ENCODE results near the gene TAPT1. TPM values are rescaled to one million over a fixed set of nuclear protein-coding genes. Genes with fewer than 3 reads are reported as not detected.

The TAPT1 gene
- total and polyA plus RNA-seq, 7 experiments from 2014 or later: 28.8 to 82.5 (median 58.4) TPM

DNA sequence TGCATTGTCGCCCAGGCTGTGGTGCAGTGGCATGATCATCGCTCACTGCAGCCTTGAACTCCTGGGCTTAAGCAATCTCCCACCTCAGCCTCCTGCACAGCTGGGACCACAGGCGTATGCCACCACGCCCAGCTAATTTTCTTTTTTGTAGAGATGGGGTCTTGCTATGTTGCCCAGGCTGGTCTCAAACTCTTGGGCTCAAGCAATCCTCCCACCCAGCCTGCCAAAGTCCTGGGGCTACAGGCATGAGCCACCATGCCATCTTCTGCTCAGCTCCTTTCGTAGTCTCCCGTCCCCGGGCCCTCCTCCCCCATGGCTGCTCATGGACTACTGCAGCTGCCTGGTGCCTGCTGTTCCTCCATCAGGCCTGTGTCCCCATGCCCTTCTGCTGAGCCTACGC lies 58.1 kb downstream of the TAPT1 start:
- peaks cover 24 to 66% (median 36%) of the 10 kb centered on the region in 5 donors for H3K36me3 Mint-ChIP-seq
- Histone ChIP-seq H3K4me3 (ENCODE audit: low read length) (no peak overlapping the region), H3K27ac (ENCODE audit: low read depth, low read length) (no peak overlapping the region), H3K27me3 (ENCODE audit: control insufficient read depth in 2 of 2, insufficient read depth in 2 of 2, low read length in 2 of 2) (no peaks in the 10 kb centered on the region), H3K9me3 (ENCODE audit: control insufficient read depth in 2 of 3, low read length in 3 of 3) (no peaks in the 10 kb centered on the region), H3K4me1 (ENCODE audit: control insufficient read depth in 2 of 2, insufficient read depth in 2 of 2, low read length in 2 of 2) (no peaks in the 10 kb centered on the region), H3K36me3 (ENCODE audit: control insufficient read depth in 2 of 3, insufficient read depth in 3 of 3, low read length in 3 of 3) (peaks cover 6 to 84% (median 18%) of the 10 kb centered on the region in 3 experiments)
- ChIA-PET CTCF (no interaction called here), POLR2A (no interaction called here)
- peak overlapping the region in 2 of 9 donors; percentile 67 to 92 for H3K27ac Mint-ChIP-seq
- H3K9me3 Mint-ChIP-seq: no peaks in the 10 kb centered on the region
- ATAC-seq (no peak), DNase-seq (no peak)
- peaks cover 0 to 17% (median 0%) of the 10 kb centered on the region in 7 donors for H3K4me1 Mint-ChIP-seq
- intact Hi-C loops (cut with micrococcal nuclease): no loop called here
- H3K27me3 Mint-ChIP-seq: no peaks in the 10 kb centered on the region
- H3K4me3 Mint-ChIP-seq: no peak overlapping the region

- H3K27me3 ChIP-seq (ENCODE audit: control insufficient read depth in 2 of 2, insufficient read depth in 2 of 2, low read length in 2 of 2): no peaks in the 10 kb centered on the region
- ChIA-PET POLR2A (no interaction called here), CTCF (no interaction called here)
- H3K27ac Mint-ChIP-seq: peak overlapping the region in 3 of 9 donors; percentile 3 to 16 (median 15)
- ATAC-seq (no peak), DNase-seq (no peak)
- no peaks in the 10 kb centered on the region for H3K9me3 ChIP-seq (ENCODE audit: control insufficient read depth in 2 of 3, low read length in 3 of 3)
- peaks cover 30 to 73% (median 45%) of the 10 kb centered on the region in 5 donors for H3K36me3 Mint-ChIP-seq
- peaks cover 0 to 1% (median 0%) of the 10 kb centered on the region in 11 donors for H3K9me3 Mint-ChIP-seq
- intact Hi-C loops (cut with micrococcal nuclease): no loop called here
- H3K4me3 ChIP-seq (ENCODE audit: low read length): no peak overlapping the region
- peaks cover 0 to 26% (median 0%) of the 10 kb centered on the region in 7 donors for H3K4me1 Mint-ChIP-seq
- no peaks in the 10 kb centered on the region for H3K27me3 Mint-ChIP-seq
- no peaks in the 10 kb centered on the region for H3K4me1 ChIP-seq (ENCODE audit: control insufficient read depth in 2 of 2, insufficient read depth in 2 of 2, low read length in 2 of 2)
- H3K36me3 ChIP-seq (ENCODE audit: control insufficient read depth in 2 of 3, insufficient read depth in 3 of 3, low read length in 3 of 3): peaks cover 6 to 70% (median 18%) of the 10 kb centered on the region in 3 experiments
- H3K4me3 Mint-ChIP-seq: no peak overlapping the region
- no peak overlapping the region for H3K27ac ChIP-seq (ENCODE audit: low read depth, low read length)
Observed at GRCh38 chr4:16165931-16166330, 60.3 kb downstream of the TAPT1 start.

GRCh38 chr4:16162891-16163290 lies 63.4 kb downstream of the TAPT1 start:
- H3K4me3 Mint-ChIP-seq: no peak overlapping the region
- peaks cover 0 to 44% (median 7%) of the 10 kb centered on the region in 3 experiments for H3K36me3 ChIP-seq (ENCODE audit: control insufficient read depth in 2 of 3, insufficient read depth in 3 of 3, low read length in 3 of 3)
- CTCF ChIA-PET: no interaction called here
- intact Hi-C loops (cut with micrococcal nuclease): no loop called here
- POLR2A ChIA-PET: no interaction called here
- peaks cover 0 to 18% (median 1%) of the 10 kb centered on the region in 7 donors for H3K4me1 Mint-ChIP-seq
- no peak overlapping the region for H3K27ac Mint-ChIP-seq
- no peaks in the 10 kb centered on the region for H3K27me3 Mint-ChIP-seq
- no peaks in the 10 kb centered on the region for H3K4me1 ChIP-seq (ENCODE audit: control insufficient read depth in 2 of 2, insufficient read depth in 2 of 2, low read length in 2 of 2)
- peaks cover 0 to 1% (median 0%) of the 10 kb centered on the region in 11 donors for H3K9me3 Mint-ChIP-seq
- no peak overlapping the region for H3K4me3 ChIP-seq (ENCODE audit: low read length)
- ATAC-seq: no peak
- no peaks in the 10 kb centered on the region for H3K9me3 ChIP-seq (ENCODE audit: control insufficient read depth in 2 of 3, low read length in 3 of 3)
- H3K27me3 ChIP-seq (ENCODE audit: control insufficient read depth in 2 of 2, insufficient read depth in 2 of 2, low read length in 2 of 2): no peaks in the 10 kb centered on the region
- no peak for DNase-seq
- peaks cover 21 to 50% (median 34%) of the 10 kb centered on the region in 5 donors for H3K36me3 Mint-ChIP-seq
- H3K27ac ChIP-seq (ENCODE audit: low read depth, low read length): no peak overlapping the region

GRCh38 chr4:16161851-16162408 lies 64.3 kb downstream of the TAPT1 start:
- Mint-ChIP-seq H3K36me3 (peaks cover 21 to 47% (median 34%) of the 10 kb centered on the region in 5 donors), H3K4me3 (no peak overlapping the region), H3K9me3 (peaks cover 0 to 1% (median 0%) of the 10 kb centered on the region in 11 donors), H3K27me3 (no peaks in the 10 kb centered on the region), H3K4me1 (peaks cover 0 to 18% (median 1%) of the 10 kb centered on the region in 7 donors), H3K27ac (peak overlapping the region in 5 of 9 donors; percentile 3 to 79 (median 37))
- Histone ChIP-seq H3K27me3 (ENCODE audit: control insufficient read depth in 2 of 2, insufficient read depth in 2 of 2, low read length in 2 of 2) (no peaks in the 10 kb centered on the region), H3K4me1 (ENCODE audit: control insufficient read depth in 2 of 2, insufficient read depth in 2 of 2, low read length in 2 of 2) (no peaks in the 10 kb centered on the region), H3K4me3 (ENCODE audit: low read length) (no peak overlapping the region), H3K9me3 (ENCODE audit: control insufficient read depth in 2 of 3, low read length in 3 of 3) (no peaks in the 10 kb centered on the region), H3K27ac (ENCODE audit: low read depth, low read length) (no peak overlapping the region), H3K36me3 (ENCODE audit: control insufficient read depth in 2 of 3, insufficient read depth in 3 of 3, low read length in 3 of 3) (peaks cover 0 to 39% (median 7%) of the 10 kb centered on the region in 3 experiments)
- intact Hi-C loops (cut with micrococcal nuclease): no loop called here
- ATAC-seq: no peak
- POLR2A ChIA-PET: interaction anchor here (0.7 kb wide), 1 partner anchor 469 kb away, joined by 4 read pairs; no protein-coding TSS in a partner anchor
- CTCF ChIA-PET: no interaction called here
- no peak for DNase-seq

- POLR2A ChIA-PET: no interaction called here
- no peak overlapping the region for H3K27ac ChIP-seq (ENCODE audit: low read depth, low read length)
- H3K36me3 ChIP-seq (ENCODE audit: control insufficient read depth in 2 of 3, insufficient read depth in 3 of 3, low read length in 3 of 3): peaks cover 0 to 26% (median 0%) of the 10 kb centered on the region in 3 experiments
- H3K9me3 ChIP-seq (ENCODE audit: control insufficient read depth in 2 of 3, low read length in 3 of 3): no peaks in the 10 kb centered on the region
- Mint-ChIP-seq H3K4me3 (no peak overlapping the region), H3K4me1 (peaks cover 0 to 14% (median 1%) of the 10 kb centered on the region in 7 donors), H3K27ac (no peak overlapping the region), H3K36me3 (peaks cover 13 to 33% (median 22%) of the 10 kb centered on the region in 5 donors), H3K9me3 (peaks cover 0 to 1% (median 0%) of the 10 kb centered on the region in 11 donors), H3K27me3 (no peaks in the 10 kb centered on the region)
- intact Hi-C loops (cut with micrococcal nuclease): no loop called here
- no peak for DNase-seq
- no peak overlapping the region for H3K4me3 ChIP-seq (ENCODE audit: low read length)
- no peaks in the 10 kb centered on the region for H3K4me1 ChIP-seq (ENCODE audit: control insufficient read depth in 2 of 2, insufficient read depth in 2 of 2, low read length in 2 of 2)
- CTCF ChIA-PET: no interaction called here
- no peak for ATAC-seq
- H3K27me3 ChIP-seq (ENCODE audit: control insufficient read depth in 2 of 2, insufficient read depth in 2 of 2, low read length in 2 of 2): no peaks in the 10 kb centered on the region
Observed at GRCh38 chr4:16160457-16160856, 65.8 kb downstream of the TAPT1 start.

- peaks cover 0 to 14% (median 0%) of the 10 kb centered on the region in 7 donors for H3K4me1 Mint-ChIP-seq
- Histone ChIP-seq H3K36me3 (ENCODE audit: control insufficient read depth in 2 of 3, insufficient read depth in 3 of 3, low read length in 3 of 3) (peaks cover 0 to 17% (median 0%) of the 10 kb centered on the region in 3 experiments), H3K27ac (ENCODE audit: low read depth, low read length) (no peak overlapping the region), H3K4me3 (ENCODE audit: low read length) (no peak overlapping the region), H3K27me3 (ENCODE audit: control insufficient read depth in 2 of 2, insufficient read depth in 2 of 2, low read length in 2 of 2) (no peaks in the 10 kb centered on the region), H3K4me1 (ENCODE audit: control insufficient read depth in 2 of 2, insufficient read depth in 2 of 2, low read length in 2 of 2) (no peaks in the 10 kb centered on the region), H3K9me3 (ENCODE audit: control insufficient read depth in 2 of 3, low read length in 3 of 3) (no peaks in the 10 kb centered on the region)
- H3K9me3 Mint-ChIP-seq: peaks cover 0 to 4% (median 0%) of the 10 kb centered on the region in 11 donors
- intact Hi-C loops (cut with micrococcal nuclease): no loop called here
- H3K27ac Mint-ChIP-seq: no peak overlapping the region
- peaks cover 8 to 22% (median 17%) of the 10 kb centered on the region in 5 donors for H3K36me3 Mint-ChIP-seq
- no peak for ATAC-seq
- ChIA-PET POLR2A (no interaction called here), CTCF (no interaction called here)
- no peaks in the 10 kb centered on the region for H3K27me3 Mint-ChIP-seq
- no peak for DNase-seq
- no peak overlapping the region for H3K4me3 Mint-ChIP-seq
Observed at GRCh38 chr4:16159286-16159685, 67.0 kb downstream of the TAPT1 start.

DNA sequence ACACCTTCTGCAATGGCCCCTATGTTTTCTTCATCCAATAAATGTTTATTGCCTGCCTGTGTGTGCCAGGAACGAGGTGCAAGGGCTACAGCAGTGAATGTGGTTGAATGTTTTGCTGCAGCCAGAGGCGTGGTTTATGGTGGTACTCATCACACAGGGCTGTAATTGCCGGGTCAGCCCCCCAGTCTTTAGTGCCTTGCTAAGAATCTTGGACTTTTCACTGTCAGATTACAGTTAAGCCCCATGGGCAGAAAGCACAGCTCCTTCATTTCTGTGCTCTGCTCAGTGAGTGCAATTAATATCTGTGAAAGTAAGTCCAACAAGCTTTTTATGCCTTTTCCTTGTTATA lies 67.8 kb downstream of the TAPT1 start:
- H3K36me3 Mint-ChIP-seq: peaks cover 8 to 15% (median 14%) of the 10 kb centered on the region in 5 donors
- no peaks in the 10 kb centered on the region for H3K27me3 Mint-ChIP-seq
- no peak for ATAC-seq
- peaks cover 0 to 5% (median 0%) of the 10 kb centered on the region in 11 donors for H3K9me3 Mint-ChIP-seq
- Histone ChIP-seq H3K27ac (ENCODE audit: low read depth, low read length) (no peak overlapping the region), H3K4me1 (ENCODE audit: control insufficient read depth in 2 of 2, insufficient read depth in 2 of 2, low read length in 2 of 2) (no peaks in the 10 kb centered on the region), H3K4me3 (ENCODE audit: low read length) (no peak overlapping the region), H3K36me3 (ENCODE audit: control insufficient read depth in 2 of 3, insufficient read depth in 3 of 3, low read length in 3 of 3) (peaks cover 0 to 10% (median 0%) of the 10 kb centered on the region in 3 experiments), H3K27me3 (ENCODE audit: control insufficient read depth in 2 of 2, insufficient read depth in 2 of 2, low read length in 2 of 2) (no peaks in the 10 kb centered on the region), H3K9me3 (ENCODE audit: control insufficient read depth in 2 of 3, low read length in 3 of 3) (no peaks in the 10 kb centered on the region)
- peaks cover 0 to 14% (median 0%) of the 10 kb centered on the region in 7 donors for H3K4me1 Mint-ChIP-seq
- DNase-seq: no peak
- H3K27ac Mint-ChIP-seq: no peak overlapping the region
- ChIA-PET POLR2A (no interaction called here), CTCF (no interaction called here)
- no peak overlapping the region for H3K4me3 Mint-ChIP-seq
- intact Hi-C loops (cut with micrococcal nuclease): no loop called here

All from naive thymus-derived CD4-positive, alpha-beta T cell (primary cell).